Daoy (cell line): ENCODE data around the gene PRXL2B. TPM values are rescaled to one million over a fixed set of nuclear protein-coding genes. Genes with fewer than 3 reads are reported as not detected.
"Not testable (repeated sequence)": the region's sequence is repeated elsewhere in the genome, so short reads cannot be mapped to it uniquely, and the experiment has no call there.

Experiments
- DNase-seq: peaks from one replicate; pipeline ENCODE4 v3.0.0-alpha.2; 2015; ENCODE audit warnings: low read depth
- total RNA-seq: library from RNA; depleted of rRNA; stranded (reverse); fragments of >200 nt; shearing (Covaris generic); gene quantifications from 2 replicates; pipeline ENCODE4 v1.2.3, GENCODE V29; 2014

The PRXL2B gene
- total RNA-seq, 1 experiment from 2014 or later, result 13.0 TPM

GRCh38 chr1:2550309-2550861, 36.2 kb upstream of the PRXL2B start:
- not testable (repeated sequence) for DNase-seq

GRCh38 chr1:2551544-2551943, 35.0 kb upstream of the PRXL2B start:
- not testable (repeated sequence) for DNase-seq

- DNase-seq, result no peak
Measured at GRCh38 chr1:2552189-2552588, 34.4 kb upstream of the PRXL2B start.

- not testable (repeated sequence) for DNase-seq
Measured at GRCh38 chr1:2553076-2553475, 33.5 kb upstream of the PRXL2B start.

GRCh38 chr1:2553871-2554620, 32.5 kb upstream of the PRXL2B start:
- DNase-seq, result no peak

GRCh38 chr1:2554621-2555387, 31.8 kb upstream of the PRXL2B start:
- DNase-seq, result peak; percentile 45

GRCh38 chr1:2555634-2556276, 30.8 kb upstream of the PRXL2B start:
- peak; percentile 56 for DNase-seq

- peak; percentile 81 for DNase-seq
Measured at GRCh38 chr1:2556277-2556677, 30.3 kb upstream of the PRXL2B start, which contains the start of gene TNFRSF14. TSS of gene TNFRSF14 (plus strand) at chr1:2556371. CDS start at chr1:2556665, 294 bp downstream.

GRCh38 chr1:2556678-2557481, 29.7 kb upstream of the PRXL2B start:
- DNase-seq, result peak; percentile 35

- DNase-seq, result no peak
Measured at GRCh38 chr1:2557482-2558400, 28.8 kb upstream of the PRXL2B start.

- DNase-seq, result no peak
Measured at GRCh38 chr1:2558420-2558819, 28.2 kb upstream of the PRXL2B start.

- no peak for DNase-seq
Measured at GRCh38 chr1:2558861-2559260, 27.7 kb upstream of the PRXL2B start.

GRCh38 chr1:2559509-2560298, 26.9 kb upstream of the PRXL2B start:
- no peak for DNase-seq

GRCh38 chr1:2560299-2561073, 26.1 kb upstream of the PRXL2B start:
- DNase-seq, result no peak

GRCh38 chr1:2561446-2561845, 25.1 kb upstream of the PRXL2B start:
- no peak for DNase-seq

- DNase-seq, result no peak
Measured at GRCh38 chr1:2561898-2562895, 24.4 kb upstream of the PRXL2B start.

- DNase-seq, result no peak
Measured at GRCh38 chr1:2563205-2563604, 23.4 kb upstream of the PRXL2B start.
